A204.1 (cell line): ENCODE data around the gene YIPF7.

ENCODE experiments used
- FAIRE-seq: peaks from 2 replicates; lab custom pipeline; 2012; peaks lifted over from hg19 to GRCh38; lab: Jason Lieb, UNC

Gene YIPF7

DNA sequence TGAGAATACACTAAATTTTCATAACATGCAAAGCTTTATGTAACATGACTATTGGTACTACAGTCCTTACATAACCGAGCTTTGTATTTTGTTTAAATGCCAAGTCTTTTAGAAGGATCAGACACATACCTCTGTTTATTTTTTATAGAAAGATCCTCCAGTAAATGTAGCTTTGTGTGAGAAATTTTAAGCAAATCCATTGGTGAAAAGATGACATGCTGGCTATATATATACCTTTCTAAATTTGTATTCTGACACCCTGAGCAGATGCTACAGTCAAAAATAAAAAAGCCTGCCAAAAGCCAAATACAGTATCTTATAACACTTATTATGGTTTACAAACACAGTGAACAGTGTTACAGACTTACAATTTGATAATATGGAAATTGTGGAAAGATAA lies at the start of gene YIPF7:
Gene YIPF7, minus strand, starts transcription at position 201 of the 400 bp plus-strand sequence. CDS start 1,525 bp downstream, outside the sequence.
- FAIRE-seq: no peak

DNA sequence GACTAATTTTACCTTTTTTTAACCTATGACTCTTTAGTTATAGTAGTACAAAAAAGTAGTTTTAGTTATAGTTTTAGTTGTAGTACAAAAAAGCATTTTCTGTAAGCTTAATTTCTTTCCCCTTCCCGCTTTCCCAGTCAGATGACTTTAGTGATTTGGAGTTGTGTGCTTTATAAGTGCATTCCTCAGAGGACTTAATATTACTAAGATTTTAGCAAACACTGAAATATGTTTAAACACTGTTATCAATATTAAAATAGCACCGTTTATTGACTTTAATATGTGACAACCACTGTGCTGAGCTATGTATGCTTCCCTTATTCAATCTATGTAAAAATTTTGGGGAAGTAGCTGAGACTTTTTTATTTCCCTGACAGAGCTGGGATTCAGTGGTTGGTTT lies 49.6 kb upstream of the YIPF7 start:
- FAIRE-seq: no peak

DNA sequence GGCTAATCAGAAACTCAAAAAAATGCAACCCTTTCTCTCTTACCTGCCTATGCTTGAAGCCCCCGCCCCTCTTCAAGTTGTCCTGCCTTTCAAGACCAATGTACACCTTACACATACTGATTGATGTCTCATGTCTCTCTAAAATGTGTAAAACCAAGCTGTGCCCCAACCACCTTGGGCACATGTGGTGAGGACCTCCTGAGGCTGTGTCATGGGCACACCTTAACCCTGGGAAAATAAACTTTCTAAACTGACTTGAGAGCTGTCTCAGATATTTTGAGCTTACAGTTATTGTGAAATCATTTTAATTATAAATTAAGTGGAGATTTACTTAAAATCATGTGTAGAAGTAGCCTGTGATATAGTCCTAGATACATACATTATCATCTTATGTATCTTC lies 49.0 kb upstream of the YIPF7 start:
- FAIRE-seq: no peak

DNA sequence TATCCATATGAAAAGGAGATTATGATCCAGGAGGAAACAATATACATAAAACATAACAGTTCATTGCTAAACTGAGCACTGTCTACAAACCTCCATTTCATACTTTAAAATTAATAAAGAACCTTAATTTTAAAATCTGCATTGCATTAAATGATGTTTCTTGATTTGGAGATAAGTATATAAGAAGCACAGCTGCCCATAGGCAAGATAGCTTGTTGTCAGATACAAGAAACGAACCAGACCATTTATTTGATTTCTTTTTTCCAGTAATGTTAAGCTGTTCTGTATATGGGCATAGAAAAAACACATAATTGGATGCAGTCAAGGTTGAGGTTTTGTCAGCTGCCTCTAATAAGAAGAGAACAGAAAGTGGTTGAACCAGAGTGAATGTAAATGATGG lies 33.2 kb upstream of the YIPF7 start:
- no peak for FAIRE-seq

DNA sequence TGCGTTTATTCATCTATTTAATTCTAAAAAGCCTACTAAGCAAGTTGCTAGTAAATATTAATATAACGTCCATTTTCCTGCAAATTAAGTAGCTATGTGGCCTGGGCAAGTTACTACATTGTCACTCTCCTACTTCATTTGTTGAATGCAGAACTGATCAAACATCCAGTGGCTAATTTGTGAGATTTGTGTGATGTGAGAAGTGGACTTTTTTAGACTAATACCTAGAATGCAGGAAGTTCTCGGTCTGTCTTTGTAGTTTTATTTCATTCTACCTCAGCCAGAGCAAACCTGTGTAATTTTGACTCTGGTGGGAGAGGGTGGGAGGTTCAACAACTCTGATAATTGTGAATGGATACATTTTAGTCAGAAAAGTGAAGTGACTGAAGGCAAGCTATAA lies 27.6 kb upstream of the YIPF7 start:
- FAIRE-seq: no peak

DNA sequence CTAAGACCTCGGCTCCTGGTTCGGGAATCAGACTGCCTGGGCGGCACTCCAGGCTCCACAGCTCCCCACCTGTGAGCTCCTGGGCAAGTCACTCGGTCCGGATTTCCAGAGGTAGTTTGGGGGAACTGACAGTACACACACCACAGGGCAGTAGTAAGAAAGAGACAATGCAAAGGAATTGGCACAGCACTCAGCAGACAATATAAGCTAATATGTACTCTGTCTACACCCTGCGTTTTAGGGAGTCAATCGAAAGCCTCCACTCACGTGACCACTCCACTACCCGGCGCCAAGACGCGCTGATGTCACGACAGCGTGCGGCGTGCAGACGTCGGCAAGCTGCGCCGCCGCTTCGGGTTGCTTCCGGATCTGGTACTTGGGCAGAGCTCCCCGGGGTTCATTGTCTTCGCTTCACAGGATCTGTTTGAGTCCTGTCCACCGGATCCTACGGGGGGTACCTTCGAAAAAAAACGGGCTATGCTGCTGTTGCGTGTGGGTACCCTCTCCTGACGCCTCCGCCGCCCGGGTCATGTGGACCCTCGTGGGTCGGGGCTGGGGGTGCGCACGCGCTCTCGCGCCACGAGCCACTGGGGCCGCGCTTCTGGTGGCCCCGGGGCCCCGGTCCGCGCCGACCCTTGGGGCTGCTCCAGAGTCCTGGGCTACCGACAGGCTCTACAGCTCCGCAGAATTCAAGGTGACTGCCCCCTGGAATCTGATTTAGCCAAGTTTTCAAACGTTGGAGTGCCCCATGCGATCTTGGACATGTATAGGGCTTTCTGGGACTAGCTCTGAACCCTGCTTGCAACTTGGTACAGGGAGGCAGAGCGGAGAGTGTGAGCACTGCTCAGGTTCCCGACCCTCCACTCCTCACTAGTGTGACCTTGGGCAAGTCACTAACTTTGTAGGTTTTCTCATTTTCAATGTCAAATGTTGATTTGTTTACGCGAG lies 26.9 kb upstream of the YIPF7 start, which contains the start of gene GUF1:
Gene GUF1, plus strand, starts transcription at position 327 of the 948 bp plus-strand sequence. Its CDS starts 203 bp downstream, at position 530.
- no peak for FAIRE-seq

DNA sequence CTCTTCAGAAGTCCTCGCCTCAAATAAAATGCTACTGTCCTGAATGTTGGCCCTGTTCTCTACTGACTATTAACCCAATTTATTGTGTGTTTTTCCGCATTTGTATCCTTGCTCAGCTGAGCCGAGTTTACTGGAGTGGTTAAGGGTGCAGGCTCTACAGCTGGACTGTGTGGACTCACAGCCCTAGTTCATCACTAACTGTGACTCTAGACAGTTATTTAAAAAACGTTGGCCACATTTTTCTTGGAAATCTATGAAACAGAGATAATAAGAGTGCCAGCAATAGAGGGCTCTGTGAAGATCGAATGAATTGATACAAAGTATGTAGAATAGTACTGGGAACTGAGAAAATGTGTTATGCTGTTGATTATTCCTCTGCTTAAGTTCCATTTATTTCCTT lies 23.9 kb upstream of the YIPF7 start:
- no peak for FAIRE-seq

DNA sequence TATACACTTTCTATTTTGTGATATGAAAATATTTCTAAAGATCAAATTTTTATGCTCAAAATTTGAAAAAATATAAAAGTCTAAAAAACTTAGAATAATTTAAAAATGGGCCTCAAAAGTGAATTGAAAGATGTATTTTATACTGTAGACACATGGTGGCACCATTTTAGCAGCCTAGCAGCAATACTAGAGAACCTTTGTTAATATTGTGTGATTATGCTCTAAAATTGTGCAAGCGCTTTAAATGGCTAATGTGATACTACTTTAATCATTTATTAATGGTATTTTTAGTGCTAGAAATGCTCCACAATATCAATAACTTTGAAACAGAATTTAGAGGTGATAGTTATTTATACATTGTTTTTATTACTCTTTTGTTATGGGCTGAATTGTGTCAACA lies 23.0 kb upstream of the YIPF7 start:
- FAIRE-seq: peak; percentile 92

DNA sequence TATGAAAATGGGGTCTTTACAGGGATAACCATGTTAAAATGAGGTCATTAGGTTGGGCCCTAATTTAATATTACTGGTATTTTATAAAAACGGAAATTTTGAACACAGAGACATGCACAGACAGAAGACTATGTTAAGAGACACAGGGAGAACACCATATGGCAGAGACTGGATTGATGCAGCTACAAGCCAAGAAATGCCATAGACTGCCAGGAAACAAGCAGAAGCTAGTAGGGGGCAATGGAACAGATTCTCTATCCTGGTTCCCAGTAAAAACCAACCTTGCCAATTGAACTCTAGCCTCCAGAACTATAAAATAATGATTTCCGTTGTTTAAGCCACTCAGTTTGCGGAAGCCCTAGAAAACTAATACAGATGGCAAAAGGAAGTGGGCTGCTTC lies 20.2 kb upstream of the YIPF7 start:
- FAIRE-seq: no peak

DNA sequence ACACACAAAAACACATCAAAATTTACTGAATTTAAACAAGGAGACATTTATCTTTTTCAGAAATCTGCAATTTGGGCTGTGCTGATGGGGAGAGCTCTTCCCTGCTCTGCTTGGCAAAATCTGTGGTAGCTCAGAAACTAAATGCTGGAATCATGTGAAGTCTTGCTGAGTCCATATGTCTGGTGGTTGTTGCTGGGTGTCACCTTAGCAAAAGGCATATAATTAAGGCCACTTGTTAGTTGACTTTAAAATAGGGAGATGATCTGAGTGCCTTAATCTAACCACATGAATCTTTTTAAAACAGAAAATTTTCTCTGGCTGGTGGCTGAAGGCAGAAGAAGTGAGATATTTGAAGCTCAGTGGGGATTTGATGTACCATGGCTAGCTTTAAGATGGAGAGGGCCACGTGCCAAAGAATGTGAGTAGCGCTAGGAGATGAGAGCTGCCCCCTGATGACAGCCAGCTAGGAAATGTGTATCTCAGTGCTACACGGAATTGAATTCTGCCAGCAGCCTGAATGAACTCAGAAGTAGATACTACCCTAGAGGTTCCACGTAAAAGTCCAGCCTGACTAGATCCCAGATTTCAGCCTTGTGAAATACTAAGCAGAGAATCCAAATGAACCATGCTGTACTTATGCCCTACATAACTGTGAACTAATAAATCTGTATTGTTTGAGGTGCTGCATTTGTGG lies 19.2 kb upstream of the YIPF7 start:
- FAIRE-seq: no peak

DNA sequence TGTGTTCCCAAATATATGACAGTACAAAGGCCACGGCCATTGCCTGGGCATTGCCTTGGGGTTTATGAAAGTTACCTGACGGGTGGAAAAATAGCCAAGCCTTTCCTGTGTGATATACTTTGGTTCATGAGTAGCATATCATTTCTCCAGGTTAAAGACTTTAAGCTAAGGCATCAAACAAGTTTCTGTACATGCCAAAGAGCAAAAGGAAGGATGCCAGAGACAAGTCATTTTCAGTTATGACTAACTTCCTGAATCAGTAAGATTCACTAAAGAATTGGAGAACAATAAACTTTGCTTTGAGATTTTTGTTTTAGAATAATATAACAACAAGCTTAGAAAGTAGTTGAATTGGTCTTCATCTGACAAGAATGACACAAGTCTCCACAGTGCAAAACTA lies 17.1 kb upstream of the YIPF7 start:
- FAIRE-seq: no peak

DNA sequence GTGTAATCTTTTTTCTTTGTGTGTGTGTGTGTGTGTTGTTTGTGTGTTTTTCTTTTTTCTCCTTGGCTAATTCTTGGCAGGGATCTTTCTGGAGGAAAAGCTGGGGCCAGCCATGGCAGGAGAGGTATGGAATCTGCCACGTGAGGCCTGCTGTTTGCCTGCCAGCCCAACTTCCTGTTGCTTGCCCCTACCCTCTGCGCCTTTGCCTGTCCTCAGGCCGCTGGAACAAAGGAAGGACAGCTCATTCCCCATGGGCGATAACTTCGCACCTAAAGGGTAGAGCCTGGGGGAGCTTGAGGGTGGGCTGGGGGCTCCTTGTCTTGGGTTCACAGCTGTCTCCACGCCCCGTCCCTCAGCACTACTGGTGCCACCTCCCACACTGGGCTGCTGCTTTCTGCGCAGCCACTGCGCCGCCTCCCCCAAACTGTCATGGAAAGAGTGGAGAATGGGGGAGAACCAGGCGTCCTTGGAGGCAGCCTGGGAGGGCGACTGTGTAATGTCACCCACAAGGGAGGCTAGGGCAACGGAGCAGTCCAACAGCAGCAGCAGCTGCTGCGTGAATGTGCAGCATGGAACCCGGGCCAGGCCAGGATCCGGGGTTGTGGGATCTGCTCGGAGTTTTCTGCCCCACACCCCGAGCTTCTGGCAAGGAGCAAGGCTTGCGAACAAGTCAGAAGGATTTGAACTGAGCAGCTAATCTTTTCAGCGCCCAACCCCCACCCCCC lies 12.3 kb upstream of the YIPF7 start:
- no peak for FAIRE-seq

DNA sequence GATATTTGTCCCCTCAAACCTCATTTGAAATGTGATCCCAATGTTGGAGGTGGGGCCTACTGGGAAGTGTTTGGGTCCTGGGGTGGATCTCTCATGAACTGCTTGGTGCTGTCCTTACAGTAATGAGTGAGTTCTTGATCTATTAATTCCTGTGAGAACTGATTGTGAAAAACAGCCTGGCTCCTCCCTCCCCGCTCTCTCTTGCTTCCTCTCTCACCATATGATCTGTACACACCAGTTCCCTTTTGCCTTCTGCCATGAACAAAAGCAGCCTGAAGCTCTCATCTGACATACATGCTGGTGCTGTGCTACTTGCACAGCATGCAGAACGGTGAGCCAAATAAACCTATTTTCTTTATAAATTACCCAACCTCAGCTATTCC lies 11.2 kb upstream of the YIPF7 start:
- no peak for FAIRE-seq

DNA sequence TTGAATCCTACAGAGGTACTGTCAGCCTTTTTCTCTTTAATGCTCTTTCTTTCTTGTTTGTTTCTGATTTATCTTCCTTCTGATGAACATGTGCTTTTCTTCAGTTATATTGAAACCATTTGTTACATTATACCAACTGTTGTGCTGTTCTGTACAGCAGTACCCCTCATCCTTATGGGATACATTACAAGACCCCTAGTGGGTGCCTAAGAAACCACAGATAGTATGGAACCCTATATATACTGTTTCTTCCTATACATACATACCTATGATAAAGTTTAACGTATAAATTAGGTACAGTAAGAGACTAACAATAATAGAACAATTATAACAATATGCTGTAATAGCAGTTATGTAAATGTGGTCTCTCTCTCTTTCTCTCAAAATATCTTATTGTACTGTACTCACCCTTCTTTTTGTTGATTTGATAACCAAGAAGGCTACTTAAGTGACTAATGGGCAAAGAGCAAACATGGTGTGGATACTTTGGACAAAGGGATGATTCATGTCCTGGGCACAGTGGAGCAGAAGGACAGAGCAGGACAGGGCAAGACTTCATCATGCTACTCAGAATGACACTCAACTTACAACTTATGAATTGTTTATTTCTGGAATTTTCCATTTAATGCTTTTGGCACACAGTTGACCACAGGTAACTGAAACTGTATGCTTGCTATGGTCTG lies 10.7 kb upstream of the YIPF7 start:
- FAIRE-seq: no peak

DNA sequence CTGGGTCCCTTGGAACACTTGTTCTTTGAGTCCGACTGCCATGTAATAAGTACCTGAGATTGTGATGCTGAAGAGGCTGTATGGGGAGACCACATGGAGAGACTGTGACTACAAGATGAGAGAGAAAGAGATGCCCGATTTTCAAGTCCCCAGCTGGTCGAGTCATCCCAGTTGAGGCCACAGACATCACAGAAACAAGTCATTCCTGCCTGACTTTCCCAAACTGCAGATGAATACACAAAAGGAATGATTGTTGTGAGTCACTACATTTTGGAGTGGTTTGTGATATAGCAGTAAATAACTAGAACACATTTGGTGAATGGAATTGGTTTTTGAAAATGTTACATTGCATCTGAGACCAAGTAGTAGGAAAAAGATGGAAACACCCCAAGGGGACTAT lies 9.0 kb upstream of the YIPF7 start:
- no peak for FAIRE-seq

DNA sequence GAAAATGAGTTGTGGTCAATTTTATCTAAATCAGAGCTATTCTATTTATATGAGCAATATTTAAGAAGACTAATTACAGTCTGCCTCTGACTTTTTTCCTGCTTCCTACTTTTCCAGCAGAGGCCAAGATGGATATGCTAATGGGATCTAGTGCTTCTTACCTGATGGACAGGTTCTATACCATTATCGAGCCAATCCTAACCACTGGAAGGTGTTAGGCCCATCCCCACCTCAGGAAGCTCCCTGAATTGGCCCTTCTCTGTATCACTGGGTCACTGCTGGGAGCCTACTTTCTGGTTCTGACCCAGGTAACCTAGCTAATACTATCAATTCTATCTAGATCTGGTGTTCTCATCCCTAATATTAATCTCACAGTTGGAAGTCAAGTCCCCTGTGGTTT lies 577 bp upstream of the YIPF7 start:
- FAIRE-seq: no peak

DNA sequence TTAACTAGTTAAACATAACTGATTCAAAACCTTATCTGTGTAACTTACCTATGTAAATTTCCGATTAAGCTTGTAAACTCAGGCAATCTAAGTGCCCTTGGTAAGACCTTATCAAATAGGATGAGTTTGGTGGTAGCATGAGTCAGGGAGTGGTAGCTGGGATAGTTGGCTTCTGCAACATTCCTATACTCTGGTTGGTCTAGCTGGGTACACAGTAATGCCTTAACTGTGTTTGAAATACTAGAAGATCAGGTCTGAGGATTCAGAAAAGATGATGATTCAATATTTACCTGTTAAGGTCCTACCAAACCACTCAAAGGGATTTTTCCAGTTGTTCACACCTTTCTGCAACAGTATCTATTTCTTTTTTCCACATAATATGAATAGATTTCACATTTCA lies 5.3 kb downstream of the YIPF7 start:
- no peak for FAIRE-seq

DNA sequence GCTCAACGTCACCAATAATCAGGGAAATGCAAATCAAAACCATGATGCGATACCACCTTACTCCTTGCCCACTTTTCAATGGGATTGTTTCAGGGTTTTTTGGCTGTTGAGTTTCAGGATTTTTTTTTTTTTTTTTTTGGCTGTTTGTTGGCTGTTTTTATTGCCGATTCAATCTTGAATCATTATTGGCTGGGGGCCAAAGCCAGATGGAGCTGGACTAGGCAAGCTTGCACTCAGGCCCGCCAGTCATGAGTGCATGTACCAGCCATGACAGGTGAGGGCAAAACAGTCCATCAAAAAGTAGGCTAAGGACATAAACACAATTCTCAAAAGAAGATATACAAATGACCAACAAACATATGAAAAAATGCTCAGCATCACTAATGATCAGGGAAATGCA lies 13.3 kb downstream of the YIPF7 start:
- no peak for FAIRE-seq

DNA sequence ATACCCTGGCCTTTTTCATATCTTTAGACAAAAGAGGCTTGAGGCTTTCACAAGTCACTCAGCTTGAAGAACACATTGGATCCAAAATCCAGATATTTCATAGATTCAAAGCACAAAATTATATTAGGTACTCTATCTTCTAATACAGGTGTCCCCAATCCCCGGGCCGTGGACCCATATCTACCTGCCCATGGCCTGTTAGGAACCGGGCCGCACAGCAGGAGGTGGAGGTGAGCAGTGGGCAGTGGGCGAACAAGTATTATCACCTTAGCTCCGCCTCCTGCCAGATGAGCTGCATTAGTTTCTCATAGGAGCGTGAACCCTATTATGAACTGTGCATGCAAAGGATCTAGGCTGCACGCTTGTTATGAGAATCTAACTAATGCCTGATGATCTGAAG lies 18.7 kb downstream of the YIPF7 start:
- no peak for FAIRE-seq

DNA sequence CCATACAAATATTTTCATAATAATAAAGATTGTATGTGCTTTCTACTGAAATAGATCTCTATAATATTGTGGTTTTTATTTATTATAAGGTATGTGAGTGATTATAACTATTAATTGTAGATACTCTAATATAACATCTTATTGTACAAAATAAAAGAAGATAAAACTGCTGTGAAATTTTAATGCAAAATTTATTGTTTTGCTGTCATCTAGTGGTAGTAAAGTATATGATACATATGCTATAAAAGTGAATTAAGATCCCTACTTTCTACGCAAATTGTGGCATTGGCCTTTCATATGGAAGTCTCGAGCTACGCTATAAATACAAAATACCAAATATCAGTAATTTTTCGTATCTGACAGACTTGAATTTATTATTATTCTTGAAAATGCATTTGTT lies 19.3 kb downstream of the YIPF7 start:
- peak; percentile 91 for FAIRE-seq

DNA sequence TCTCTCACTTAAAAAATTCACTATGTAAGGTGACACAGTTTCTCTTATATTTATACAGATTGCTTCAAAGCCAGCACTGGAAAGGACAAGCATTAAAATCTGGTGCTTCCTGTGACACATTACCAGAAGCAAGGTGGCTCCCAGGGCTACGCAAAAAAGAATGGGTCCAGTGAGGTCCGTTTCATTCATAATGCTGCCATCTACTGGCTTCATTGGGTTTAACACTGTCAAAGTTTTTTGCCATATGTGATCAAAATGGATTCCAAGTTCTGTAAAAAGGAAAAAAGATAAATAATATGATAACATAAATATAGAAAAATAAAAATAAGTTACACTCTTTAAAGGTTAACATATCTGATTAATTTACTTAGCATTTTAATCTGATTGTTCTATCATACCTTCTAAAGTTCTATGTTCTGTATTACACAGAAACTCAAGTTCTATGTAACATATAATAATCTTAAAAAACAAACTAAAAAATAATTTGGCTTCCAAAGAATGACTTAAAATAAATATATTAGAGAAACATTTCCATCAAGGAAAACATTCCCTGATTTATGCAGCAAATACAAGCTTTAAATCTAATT lies 22.1 kb downstream of the YIPF7 start:
- FAIRE-seq: peak; percentile 97

DNA sequence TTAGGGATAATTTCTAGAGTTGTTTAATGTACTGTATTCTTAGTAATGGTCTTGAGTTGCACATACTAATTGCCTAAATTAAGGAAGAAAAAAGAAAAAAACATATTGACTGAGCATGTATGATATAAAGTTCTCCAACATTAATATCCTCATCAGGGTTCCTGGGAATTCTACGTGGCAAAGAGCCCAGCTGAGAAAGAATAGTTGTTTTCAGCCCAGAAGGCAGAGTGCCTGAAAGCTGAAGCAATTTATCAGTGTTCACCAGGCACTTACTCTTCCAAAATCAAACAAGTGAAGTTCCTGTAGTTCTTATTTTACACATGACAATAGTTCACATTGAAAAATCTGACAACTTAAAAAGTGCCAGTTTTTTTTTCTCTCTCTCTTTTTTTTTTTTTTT lies 27.7 kb downstream of the YIPF7 start:
- no peak for FAIRE-seq
